Measurements from ENCODE around the gene YWHAH. TPM values are rescaled to one million over a fixed set of nuclear protein-coding genes. Genes with fewer than 3 reads are reported as not detected.
A peak's percentile ranks its signal among the peaks of the same experiment; 100 is the strongest.
"Not testable (repeated sequence)": the region's sequence is repeated elsewhere in the genome, so short reads cannot be mapped to it uniquely, and the experiment has no call there.

YWHAH gene
- total RNA-seq, 4 donors from 2014 or later, result 64.2 to 139 (median 77.9) TPM

GRCh38 chr22:31973739-31974138 is 29.4 kb downstream of the YWHAH start:
- ATAC-seq (ENCODE audit: low FRiP score), result no peak
- TF ChIP-seq CTCF (IDR thresholded peaks at IDR 0.05), result no peak
- no peak for DNase-seq (ENCODE audit: low spot score)

DNA sequence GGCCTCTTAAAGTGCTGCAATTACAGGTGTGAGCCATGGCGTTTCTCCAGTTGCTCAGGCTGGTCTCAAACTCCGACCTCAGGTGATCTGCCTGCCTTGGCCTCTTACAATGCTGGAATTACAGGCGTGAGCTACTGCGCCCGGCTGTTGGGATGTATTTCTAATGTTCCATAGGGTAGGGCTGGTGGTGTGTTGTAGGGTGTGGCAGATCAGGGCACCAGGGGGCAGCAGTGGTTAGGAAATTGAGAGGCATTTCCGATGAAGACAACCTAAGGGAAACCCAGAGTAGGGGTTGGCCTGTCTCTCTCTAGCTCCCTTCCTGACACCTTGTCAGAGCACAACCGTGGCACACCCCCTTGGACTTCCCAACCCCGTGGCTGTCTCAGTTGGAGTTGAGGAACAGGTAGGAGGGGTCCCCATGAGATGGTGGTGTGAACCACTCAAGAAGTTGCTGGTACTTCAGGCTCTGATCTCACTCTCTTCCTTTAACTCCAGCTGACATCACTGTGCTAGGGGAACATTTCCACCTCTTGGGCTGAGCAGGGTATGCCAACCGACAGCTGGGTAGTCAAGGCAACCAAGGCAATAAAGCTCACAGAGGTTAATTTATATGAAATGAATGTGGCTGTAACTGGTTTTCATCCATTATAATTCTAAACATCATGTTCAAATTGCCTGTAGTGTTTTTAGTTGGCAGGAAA is 33.0 kb downstream of the YWHAH start:
- DNase-seq (ENCODE audit: low spot score) (peak; percentile 84), ATAC-seq (ENCODE audit: low FRiP score) (peak; percentile 71)
- TF ChIP-seq CTCF (IDR thresholded peaks at IDR 0.05), result peak in 1 of 3 donors; percentile 47

GRCh38 chr22:31977939-31978338 is 33.6 kb downstream of the YWHAH start:
- TF ChIP-seq CTCF (IDR thresholded peaks at IDR 0.05), result no peak
- no peak for ATAC-seq (ENCODE audit: low FRiP score)
- DNase-seq (ENCODE audit: low spot score), result no peak

GRCh38 chr22:31980628-31981027 is 36.3 kb downstream of the YWHAH start:
- no peak for ATAC-seq (ENCODE audit: low FRiP score)
- no peak for DNase-seq (ENCODE audit: low spot score)
- TF ChIP-seq CTCF (IDR thresholded peaks at IDR 0.05), result no peak

GRCh38 chr22:31981976-31982375 is 37.6 kb downstream of the YWHAH start:
- DNase-seq (ENCODE audit: low spot score); ATAC-seq (ENCODE audit: low FRiP score): not testable (repeated sequence)

GRCh38 chr22:31983911-31984656 is 39.7 kb downstream of the YWHAH start:
- no peak for ATAC-seq (ENCODE audit: low FRiP score)
- TF ChIP-seq CTCF (IDR thresholded peaks at IDR 0.05), result no peak
- no peak for DNase-seq (ENCODE audit: low spot score)

- ATAC-seq (ENCODE audit: low FRiP score) (no peak), DNase-seq (ENCODE audit: low spot score) (no peak)
These were observed 42.9 kb downstream of the YWHAH start for GRCh38 chr22:31987218-31987617.

More at GRCh38 chr22:31987218-31987617, 42.9 kb downstream of the YWHAH start:
- no peak for TF ChIP-seq CTCF (IDR thresholded peaks at IDR 0.05)

All from omental fat pad (tissue), 4 donors.